GM04504 (cell line): ENCODE data around the gene TRERF1.

ENCODE experiments used
- DNase-seq: peaks from one replicate; pipeline ENCODE4 v3.0.0-alpha.2; 2012; ENCODE audit warnings: low read depth

The TRERF1 gene

GRCh38 chr6:42271834-42272805 is 179.6 kb downstream of the TRERF1 start:
- peak; percentile 37 for DNase-seq

GRCh38 chr6:42269974-42270510 is 181.7 kb downstream of the TRERF1 start:
- DNase-seq, result no peak

GRCh38 chr6:42269553-42269952 is 182.2 kb downstream of the TRERF1 start:
- DNase-seq, result no peak

- DNase-seq, result no peak
These were observed 182.9 kb downstream of the TRERF1 start for GRCh38 chr6:42268835-42269204.

GRCh38 chr6:42268016-42268834 is 183.5 kb downstream of the TRERF1 start:
- no peak for DNase-seq

- no peak for DNase-seq
These were observed 185.2 kb downstream of the TRERF1 start for GRCh38 chr6:42266538-42266937.

- no peak for DNase-seq
These were observed 186.8 kb downstream of the TRERF1 start for GRCh38 chr6:42264852-42265390.

- DNase-seq, result no peak
These were observed 187.4 kb downstream of the TRERF1 start for GRCh38 chr6:42264162-42264851.

GRCh38 chr6:42263165-42263728 is 188.5 kb downstream of the TRERF1 start:
- no peak for DNase-seq

GRCh38 chr6:42260972-42261371 is 190.8 kb downstream of the TRERF1 start:
- DNase-seq, result no peak

GRCh38 chr6:42260396-42260888 is 191.3 kb downstream of the TRERF1 start:
- no peak for DNase-seq

GRCh38 chr6:42259841-42260395 is 191.8 kb downstream of the TRERF1 start:
- DNase-seq, result no peak

- no peak for DNase-seq
These were observed 192.4 kb downstream of the TRERF1 start for GRCh38 chr6:42259286-42259685.

- DNase-seq, result no peak
These were observed 194.1 kb downstream of the TRERF1 start for GRCh38 chr6:42257614-42258013.

GRCh38 chr6:42257063-42257462 is 194.7 kb downstream of the TRERF1 start:
- DNase-seq, result no peak

- DNase-seq, result peak; percentile 23
These were observed 196.7 kb downstream of the TRERF1 start for GRCh38 chr6:42255050-42255449.

- DNase-seq, result no peak
These were observed 197.2 kb downstream of the TRERF1 start for GRCh38 chr6:42254505-42254904.

GRCh38 chr6:42251911-42252637 is 199.7 kb downstream of the TRERF1 start:
- no peak for DNase-seq

- peak; percentile 33 for DNase-seq
These were observed 200.2 kb downstream of the TRERF1 start for GRCh38 chr6:42251500-42251899.

- no peak for DNase-seq
These were observed 201.3 kb downstream of the TRERF1 start for GRCh38 chr6:42250274-42250931.
